IPS DF 6.9 (cell line): ENCODE measurements around the gene APOBEC3C.
"Not testable (repeated sequence)": the region's sequence is repeated elsewhere in the genome, so short reads cannot be mapped to it uniquely, and the experiment has no call there.

Experiments
- DNase-seq: peaks from one replicate; pipeline ENCODE4 v3.0.0-alpha.2; 2013; ENCODE audit warnings: low read depth, low spot score
- H3K27ac ChIP-seq: one replicate; pipeline ENCODE4 v1.5.1; 2013; ENCODE audit warnings: low read length, control low read depth
- H3K27me3 ChIP-seq: 2 replicates; pipeline ENCODE4 v1.6.1; 2013; ENCODE audit warnings: mild to moderate bottlenecking, low read length; ENCODE audit not compliant: control insufficient read depth, insufficient read depth
- H3K36me3 ChIP-seq: 2 replicates; pipeline ENCODE4 v1.6.1; 2013; ENCODE audit warnings: low read length; ENCODE audit not compliant: control insufficient read depth, insufficient read depth
- H3K4me1 ChIP-seq: 2 replicates; pipeline ENCODE4 v1.6.1; 2013; ENCODE audit warnings: low read length; ENCODE audit not compliant: control insufficient read depth, insufficient read depth
- H3K4me3 ChIP-seq: 2 replicates; pipeline ENCODE4 v1.5.1; 2013; ENCODE audit warnings: mild to moderate bottlenecking, low read length
- H3K9me3 ChIP-seq: 2 replicates; pipeline ENCODE4 v1.6.1; 2013; ENCODE audit warnings: low read length, inconsistent platforms; ENCODE audit not compliant: control insufficient read depth, insufficient read depth
- WGBS: extraction: QIAGEN DNeasy Blood & Tissue Kit; methylation state at CpG from one replicate; pipeline ENCODE4 v1.1.7; 2013; ENCODE audit warnings: mixed read lengths, missing lambda C conversion rate; ENCODE audit not compliant: insufficient read length, insufficient coverage; 5-methylcytosine and 5-hydroxymethylcytosine counted together

Gene APOBEC3C

GRCh38 chr22:39066442-39067276 lies 52.6 kb downstream of the APOBEC3C start:
- H3K4me1 ChIP-seq, H3K4me3 ChIP-seq, DNase-seq, H3K27ac ChIP-seq, H3K36me3 ChIP-seq, H3K27me3 ChIP-seq, H3K9me3 ChIP-seq: not testable (repeated sequence)
- WGBS: no CpG with 5 or more reads among the region's 9 CpGs

- peaks cover 2% of the 10 kb centered on the region; the same call in 1 of the 2 replicates for H3K4me1 ChIP-seq
- no CpG with 5 or more reads among the region's 13 CpGs for WGBS
- no peak overlapping the region for H3K4me3 ChIP-seq
- H3K36me3 ChIP-seq: no peaks in the 10 kb centered on the region
- no peak for DNase-seq
- no peak overlapping the region for H3K27ac ChIP-seq
- H3K27me3 ChIP-seq: no peaks in the 10 kb centered on the region
- no peaks in the 10 kb centered on the region for H3K9me3 ChIP-seq
These were observed 54.2 kb downstream of the APOBEC3C start for GRCh38 chr22:39068033-39068785.
